ENCODE data around the gene TMEM205.

TMEM205 gene

GRCh38 chr19:11295665-11296245, 50.3 kb downstream of the TMEM205 start, which contains the start of gene TSPAN16:
Gene TSPAN16, plus strand, starts transcription at chr19:11296160. Its CDS starts 138 bp downstream, at chr19:11296298.
- peak; percentile 20 for DNase-seq

- no peak for DNase-seq
Measured at GRCh38 chr19:11295180-11295579, 50.9 kb downstream of the TMEM205 start.

GRCh38 chr19:11293433-11294389, 52.4 kb downstream of the TMEM205 start:
- peak; percentile 94 for DNase-seq

Measured in hematopoietic multipotent progenitor cell treated with erythropoietin and hydrocortisone succinate and interleukin-3 and kit ligand, for 4 days (in vitro differentiated cells).